Fibroblast of skin of left quadriceps (primary cell): ENCODE measurements around the gene JAZF1.
"Not testable (repeated sequence)": the region's sequence is repeated elsewhere in the genome, so short reads cannot be mapped to it uniquely, and the experiment has no call there.

Experiments used
- DNase-seq, 2 experiments: peaks; one replicate each; pipeline ENCODE4 v3.0.0-alpha.2; 2013; ENCODE audit warnings: low read depth in 2 of 2

Gene JAZF1

GRCh38 chr7:27942711-27943110 lies 237.9 kb downstream of the JAZF1 start:
- DNase-seq: no peak

GRCh38 chr7:27941522-27941921 lies 239.1 kb downstream of the JAZF1 start:
- DNase-seq: no peak

GRCh38 chr7:27940341-27940740 lies 240.3 kb downstream of the JAZF1 start:
- no peak for DNase-seq

- no peak for DNase-seq
These were observed 240.7 kb downstream of the JAZF1 start for GRCh38 chr7:27939893-27940292.

GRCh38 chr7:27936768-27937102 lies 243.9 kb downstream of the JAZF1 start:
- DNase-seq: no peak

- no peak for DNase-seq
These were observed 244.4 kb downstream of the JAZF1 start for GRCh38 chr7:27936047-27936767.

- DNase-seq: peak; percentile 70 to 78
These were observed 246.7 kb downstream of the JAZF1 start for GRCh38 chr7:27933671-27934565.

GRCh38 chr7:27930910-27931476 lies 249.6 kb downstream of the JAZF1 start:
- no peak for DNase-seq

- DNase-seq: no peak
These were observed 251.5 kb downstream of the JAZF1 start for GRCh38 chr7:27929127-27929526.

- DNase-seq: no peak
These were observed 252.6 kb downstream of the JAZF1 start for GRCh38 chr7:27928001-27928400.

- DNase-seq: no peak
These were observed 254.9 kb downstream of the JAZF1 start for GRCh38 chr7:27925573-27926201.

GRCh38 chr7:27923642-27923980 lies 257.0 kb downstream of the JAZF1 start:
- no peak for DNase-seq

- DNase-seq: peak in 1 of 2 experiments; percentile 19
These were observed 257.5 kb downstream of the JAZF1 start for GRCh38 chr7:27922907-27923641.

GRCh38 chr7:27922389-27922788 lies 258.2 kb downstream of the JAZF1 start:
- DNase-seq: not testable (repeated sequence)

GRCh38 chr7:27921081-27921836 lies 259.3 kb downstream of the JAZF1 start:
- peak; percentile 73 to 74 for DNase-seq

- DNase-seq: no peak
These were observed 260.2 kb downstream of the JAZF1 start for GRCh38 chr7:27920281-27920946.

GRCh38 chr7:27918503-27918902 lies 262.1 kb downstream of the JAZF1 start:
- no peak for DNase-seq

GRCh38 chr7:27917774-27918314 lies 262.8 kb downstream of the JAZF1 start:
- peak; percentile 18 to 29 for DNase-seq

GRCh38 chr7:27917119-27917518 lies 263.5 kb downstream of the JAZF1 start:
- no peak for DNase-seq

- no peak for DNase-seq
These were observed 264.2 kb downstream of the JAZF1 start for GRCh38 chr7:27916372-27916771.
